Gastroesophageal sphincter (tissue), 4 donors: ENCODE results near the gene KAT2A. TPM values are rescaled to one million over a fixed set of nuclear protein-coding genes. Genes with fewer than 3 reads are reported as not detected.

Source experiments
- ATAC-seq: fragments of 150-250 bp; one replicate; pipeline ENCODE4 v1.9.1; 2016; ENCODE audit warnings: mild to moderate bottlenecking, moderate library complexity
- H3K27ac ChIP-seq, 4 donors: fragments of 200-600 bp; sonication (generic) in 3 of 4; 1 replicate in 3 of 4; 2 replicates in 1 of 4; pipeline ENCODE4 v1.5.1; 2016 to 2019
- H3K27me3 ChIP-seq: fragments of 200-600 bp; sonication (generic); one replicate; pipeline ENCODE4 v1.5.1; 2019
- H3K36me3 ChIP-seq, 2 donors: fragments of 200-600 bp; sonication (generic); one replicate each; pipeline ENCODE4 v1.5.1; 2019; ENCODE audit warnings: control low read depth in 1 of 2
- H3K4me1 ChIP-seq, 3 donors: fragments of 200-600 bp; sonication (generic); 1 replicate in 2 of 3; 2 replicates in 1 of 3; pipeline ENCODE4 v1.5.1; 2016 to 2019; ENCODE audit warnings: control low read depth in 2 of 3
- H3K4me3 ChIP-seq, 2 donors: fragments of 200-600 bp; sonication (generic); one replicate each; pipeline ENCODE4 v1.5.1; 2019; ENCODE audit warnings: mild to moderate bottlenecking in 1 of 2, moderate library complexity in 1 of 2
- H3K9me3 ChIP-seq, 3 donors: fragments of 200-600 bp; sonication (generic); one replicate each; pipeline ENCODE4 v1.5.1; 2017 to 2019; ENCODE audit warnings: control low read depth in 2 of 3
- EP300 ChIP-seq: sonication (generic); formaldehyde crosslinking; IDR thresholded peaks from one replicate; pipeline ENCODE4 v1.6.1; 2017; ENCODE audit warnings: antibody characterized with exemption, mild to moderate bottlenecking
- POLR2A ChIP-seq, 2 donors: fragments of 450-650 bp; IDR thresholded peaks; one replicate each; pipeline ENCODE4 v1.6.1; 2017; ENCODE audit warnings: antibody characterized with exemption in 2 of 2, mild to moderate bottlenecking in 2 of 2, moderate library complexity in 1 of 2
- POLR2AphosphoS5 ChIP-seq: sonication (generic); formaldehyde crosslinking; IDR thresholded peaks from one replicate; pipeline ENCODE4 v1.6.1; 2017; ENCODE audit warnings: antibody characterized with exemption
- WGBS, 2 donors: methylation state at CpG; one replicate each; pipeline ENCODE4 v1.1.5; 2018; ENCODE audit warnings: low coverage in 1 of 2; 5-methylcytosine and 5-hydroxymethylcytosine counted together
- total RNA-seq, 4 donors: library from RNA; depleted of rRNA; stranded (reverse); fragments of >200 nt; gene quantifications; one replicate each; pipeline ENCODE4 v1.1.0, GENCODE V29; 2016
- TF ChIP-seq, protein P1 (sequence below), 4 experiments: fragments of 200-600 bp in 2 of 4; fragments of 450-650 bp in 2 of 4; sonication (generic) in 1 of 4; IDR thresholded peaks; one replicate each; pipeline ENCODE4 v1.5.1; 2017 to 2019; ENCODE audit warnings: antibody characterized with exemption in 4 of 4, mild to moderate bottlenecking in 2 of 4, moderate library complexity in 2 of 4

Gene KAT2A
- total RNA-seq, 4 donors from 2014 or later = 10.3 to 51.2 (median 19.3) TPM

GRCh38 chr17:42081516-42082129 is 39.5 kb downstream of the KAT2A start:
- no peak overlapping the region for H3K4me3 ChIP-seq
- peaks cover 32% of the 10 kb centered on the region for H3K27me3 ChIP-seq
- H3K4me1 ChIP-seq = no peaks in the 10 kb centered on the region
- ATAC-seq = no peak
- H3K9me3 ChIP-seq = no peaks in the 10 kb centered on the region
- WGBS, 2 donors = 82 to 92% methylated on average over 3 to 7 of the region's 9 CpGs
- H3K36me3 ChIP-seq = no peaks in the 10 kb centered on the region
- no peak overlapping the region for H3K27ac ChIP-seq
- TF ChIP-seq, protein P1, sequence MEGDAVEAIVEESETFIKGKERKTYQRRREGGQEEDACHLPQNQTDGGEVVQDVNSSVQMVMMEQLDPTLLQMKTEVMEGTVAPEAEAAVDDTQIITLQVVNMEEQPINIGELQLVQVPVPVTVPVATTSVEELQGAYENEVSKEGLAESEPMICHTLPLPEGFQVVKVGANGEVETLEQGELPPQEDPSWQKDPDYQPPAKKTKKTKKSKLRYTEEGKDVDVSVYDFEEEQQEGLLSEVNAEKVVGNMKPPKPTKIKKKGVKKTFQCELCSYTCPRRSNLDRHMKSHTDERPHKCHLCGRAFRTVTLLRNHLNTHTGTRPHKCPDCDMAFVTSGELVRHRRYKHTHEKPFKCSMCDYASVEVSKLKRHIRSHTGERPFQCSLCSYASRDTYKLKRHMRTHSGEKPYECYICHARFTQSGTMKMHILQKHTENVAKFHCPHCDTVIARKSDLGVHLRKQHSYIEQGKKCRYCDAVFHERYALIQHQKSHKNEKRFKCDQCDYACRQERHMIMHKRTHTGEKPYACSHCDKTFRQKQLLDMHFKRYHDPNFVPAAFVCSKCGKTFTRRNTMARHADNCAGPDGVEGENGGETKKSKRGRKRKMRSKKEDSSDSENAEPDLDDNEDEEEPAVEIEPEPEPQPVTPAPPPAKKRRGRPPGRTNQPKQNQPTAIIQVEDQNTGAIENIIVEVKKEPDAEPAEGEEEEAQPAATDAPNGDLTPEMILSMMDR (IDR thresholded peaks at IDR 0.05) = no peak
- no peak for TF ChIP-seq POLR2A (IDR thresholded peaks at IDR 0.05)
- no peak for TF ChIP-seq POLR2AphosphoS5

DNA sequence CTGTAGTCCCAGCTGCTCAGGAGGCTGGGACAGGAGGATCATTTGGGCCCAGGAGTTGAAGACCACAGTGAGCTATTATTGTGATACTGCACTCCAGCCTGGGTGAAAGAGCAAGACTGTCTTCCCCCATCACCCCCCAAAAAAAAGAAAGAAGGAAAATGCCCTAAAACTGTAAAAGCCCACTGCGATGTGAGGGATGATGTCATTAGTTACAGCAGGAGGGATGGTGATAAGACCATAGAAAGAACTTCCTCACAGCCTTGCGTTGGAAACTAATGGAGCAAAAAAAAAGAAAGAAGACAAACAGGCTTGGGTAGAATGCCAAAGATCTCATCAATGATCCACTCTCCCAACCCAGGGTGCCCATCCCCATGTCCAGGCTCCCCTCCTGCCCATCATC is 41.6 kb downstream of the KAT2A start:
- Histone ChIP-seq H3K4me3 (no peak overlapping the region), H3K27ac (no peak overlapping the region), H3K27me3 (peaks cover 19% of the 10 kb centered on the region), H3K9me3 (no peaks in the 10 kb centered on the region), H3K36me3 (no peaks in the 10 kb centered on the region), H3K4me1 (no peaks in the 10 kb centered on the region)
- TF ChIP-seq, protein P1 (IDR thresholded peaks at IDR 0.05) = no peak
- TF ChIP-seq POLR2AphosphoS5 = no peak
- no peak for TF ChIP-seq POLR2A (IDR thresholded peaks at IDR 0.05)
- no peak for TF ChIP-seq EP300
- 67 to 71% methylated on average over 2 of the region's 2 CpGs for WGBS, 2 donors
- ATAC-seq = no peak

DNA sequence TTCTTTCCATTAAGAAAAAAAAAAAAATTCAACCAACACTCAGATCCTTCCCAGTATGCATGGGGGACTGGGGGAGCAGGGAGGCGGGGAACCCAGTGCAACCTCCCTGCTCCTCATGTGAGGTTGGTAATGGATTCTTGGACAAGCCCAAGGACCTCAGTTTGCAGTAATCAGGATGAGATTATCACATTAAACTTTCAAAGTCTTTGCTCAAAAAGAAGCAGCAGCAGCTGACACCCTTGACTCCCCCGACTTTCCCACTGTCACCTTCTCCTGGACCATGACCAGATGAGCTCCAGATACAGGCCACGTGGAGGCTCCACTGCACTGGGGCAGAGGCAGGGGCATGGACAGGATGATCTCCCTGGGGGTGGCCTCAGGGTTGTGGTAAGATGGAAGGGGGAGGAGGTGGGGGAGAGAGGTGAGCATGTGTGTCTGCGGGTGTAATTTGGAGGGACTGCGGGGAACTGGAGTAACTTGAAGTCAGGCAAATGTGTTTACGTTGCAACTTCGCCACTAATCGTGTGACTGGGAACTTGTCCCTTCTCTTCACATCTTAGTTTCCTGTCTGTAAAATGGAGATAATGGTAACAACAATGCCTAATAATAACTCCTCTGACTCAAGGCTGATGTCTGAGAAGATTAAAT is 42.6 kb downstream of the KAT2A start:
- WGBS, 2 donors = 48 to 52% methylated on average over 4 to 8 of the region's 8 CpGs
- Histone ChIP-seq H3K27ac (no peak overlapping the region), H3K4me1 (no peaks in the 10 kb centered on the region), H3K36me3 (no peaks in the 10 kb centered on the region), H3K4me3 (no peak overlapping the region), H3K9me3 (no peaks in the 10 kb centered on the region), H3K27me3 (peaks cover 29% of the 10 kb centered on the region)
- TF ChIP-seq POLR2A (IDR thresholded peaks at IDR 0.05) (no peak), POLR2AphosphoS5 (no peak), EP300 (no peak)
- TF ChIP-seq, protein P1 (IDR thresholded peaks at IDR 0.05) = no peak
- no peak for ATAC-seq

- Histone ChIP-seq H3K4me1 (peaks cover 0 to under 1% (median 0%) of the 10 kb centered on the region in 3 donors), H3K27ac (no peak overlapping the region), H3K27me3 (peaks cover 37% of the 10 kb centered on the region), H3K36me3 (no peaks in the 10 kb centered on the region), H3K9me3 (no peaks in the 10 kb centered on the region), H3K4me3 (no peak overlapping the region)
- TF ChIP-seq EP300 = no peak
- no peak for TF ChIP-seq POLR2AphosphoS5
- TF ChIP-seq POLR2A (IDR thresholded peaks at IDR 0.05) = no peak
- TF ChIP-seq, protein P1 (IDR thresholded peaks at IDR 0.05) = no peak
- ATAC-seq = no peak
- 80 to 100% methylated on average over 1 to 3 of the region's 5 CpGs for WGBS, 2 donors
These were observed 43.4 kb downstream of the KAT2A start for GRCh38 chr17:42077755-42078154.
